ENCODE measurements around the gene NRIP2. TPM values are rescaled to one million over a fixed set of nuclear protein-coding genes. Genes with fewer than 3 reads are reported as not detected.

NRIP2 gene
- total and polyA plus RNA-seq, 10 of the 15 experiments (the other 5 are each of a cell fraction or from before 2014, with no cell fraction given) = 0.04 to 0.83 (median 0.42) TPM; not detected in 7

DNA sequence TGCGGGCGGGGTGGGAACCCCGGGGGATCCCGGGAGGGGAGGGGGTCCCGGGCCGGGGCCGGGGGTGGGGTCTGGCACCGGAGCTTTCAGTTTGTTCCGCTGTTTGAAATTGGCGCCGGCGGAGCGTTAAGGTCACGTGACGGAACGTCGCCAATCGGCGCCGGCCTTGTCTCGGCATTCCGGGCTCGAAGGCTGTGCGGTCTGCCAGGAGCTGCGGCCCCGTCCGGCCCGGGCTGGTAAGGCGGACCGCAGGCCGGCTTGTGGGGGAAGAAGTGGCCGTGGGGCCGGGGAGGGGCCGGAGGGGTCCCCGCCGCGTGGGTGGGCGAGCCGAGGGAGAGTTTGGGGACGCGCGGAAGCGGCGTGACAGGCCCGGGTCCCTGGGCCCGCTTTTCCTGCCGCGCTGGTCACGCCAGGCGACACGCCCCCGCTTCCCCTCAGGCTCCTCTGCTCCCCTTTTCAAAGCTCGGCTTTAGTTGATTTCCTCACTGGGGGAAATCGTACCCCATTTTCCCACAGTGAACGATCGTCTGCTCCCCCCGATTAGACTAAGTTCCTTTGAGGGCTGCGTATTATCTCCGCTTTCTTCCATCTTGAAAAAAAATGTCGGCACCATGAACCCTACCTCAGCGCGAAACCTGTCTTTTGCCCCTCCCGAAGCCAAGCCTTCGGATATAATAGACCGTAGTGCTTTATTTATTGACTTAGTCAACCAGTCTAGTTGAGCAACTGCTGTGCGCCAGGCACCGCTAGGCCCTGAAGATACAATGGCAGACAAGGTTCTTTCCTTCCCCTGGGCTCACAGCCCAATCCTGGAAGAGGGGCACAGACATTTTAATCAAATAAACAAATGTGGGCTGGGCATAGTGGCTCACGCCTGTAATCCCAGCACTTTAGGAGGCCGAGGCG, 42.5 kb upstream of the NRIP2 start, which contains the start of the genes FOXM1 and RHNO1 (continued):
- no peak for TF ChIP-seq JUND (IDR thresholded peaks at IDR 0.05; ENCODE audit: low read depth, low read length)
- TF ChIP-seq TAF1 (IDR thresholded peaks at IDR 0.05; ENCODE audit: borderline replicate concordance, low read depth, low read length) = peak; percentile 78
- TF ChIP-seq NR2C1 (IDR thresholded peaks at IDR 0.05) = 0 out of 2 replicates have a peak, but pooled peaks have one; percentile 9
- TF ChIP-seq, protein P1, sequence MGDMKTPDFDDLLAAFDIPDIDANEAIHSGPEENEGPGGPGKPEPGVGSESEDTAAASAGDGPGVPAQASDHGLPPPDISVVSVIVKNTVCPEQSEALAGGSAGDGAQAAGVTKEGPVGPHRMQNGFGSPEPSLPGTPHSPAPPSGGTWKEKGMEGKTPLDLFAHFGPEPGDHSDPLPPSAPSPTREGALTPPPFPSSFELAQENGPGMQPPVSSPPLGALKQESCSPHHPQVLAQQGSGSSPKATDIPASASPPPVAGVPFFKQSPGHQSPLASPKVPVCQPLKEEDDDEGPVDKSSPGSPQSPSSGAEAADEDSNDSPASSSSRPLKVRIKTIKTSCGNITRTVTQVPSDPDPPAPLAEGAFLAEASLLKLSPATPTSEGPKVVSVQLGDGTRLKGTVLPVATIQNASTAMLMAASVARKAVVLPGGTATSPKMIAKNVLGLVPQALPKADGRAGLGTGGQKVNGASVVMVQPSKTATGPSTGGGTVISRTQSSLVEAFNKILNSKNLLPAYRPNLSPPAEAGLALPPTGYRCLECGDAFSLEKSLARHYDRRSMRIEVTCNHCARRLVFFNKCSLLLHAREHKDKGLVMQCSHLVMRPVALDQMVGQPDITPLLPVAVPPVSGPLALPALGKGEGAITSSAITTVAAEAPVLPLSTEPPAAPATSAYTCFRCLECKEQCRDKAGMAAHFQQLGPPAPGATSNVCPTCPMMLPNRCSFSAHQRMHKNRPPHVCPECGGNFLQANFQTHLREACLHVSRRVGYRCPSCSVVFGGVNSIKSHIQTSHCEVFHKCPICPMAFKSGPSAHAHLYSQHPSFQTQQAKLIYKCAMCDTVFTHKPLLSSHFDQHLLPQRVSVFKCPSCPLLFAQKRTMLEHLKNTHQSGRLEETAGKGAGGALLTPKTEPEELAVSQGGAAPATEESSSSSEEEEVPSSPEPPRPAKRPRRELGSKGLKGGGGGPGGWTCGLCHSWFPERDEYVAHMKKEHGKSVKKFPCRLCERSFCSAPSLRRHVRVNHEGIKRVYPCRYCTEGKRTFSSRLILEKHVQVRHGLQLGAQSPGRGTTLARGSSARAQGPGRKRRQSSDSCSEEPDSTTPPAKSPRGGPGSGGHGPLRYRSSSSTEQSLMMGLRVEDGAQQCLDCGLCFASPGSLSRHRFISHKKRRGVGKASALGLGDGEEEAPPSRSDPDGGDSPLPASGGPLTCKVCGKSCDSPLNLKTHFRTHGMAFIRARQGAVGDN (IDR thresholded peaks at IDR 0.05) = peak; percentile 28; the same call in 1 of the 2 replicates
- no peak for TF ChIP-seq SUPT20H (IDR thresholded peaks at IDR 0.05; ENCODE audit: borderline replicate concordance, control insufficient read depth, low read depth, low read length)
- TF ChIP-seq, protein P2, sequence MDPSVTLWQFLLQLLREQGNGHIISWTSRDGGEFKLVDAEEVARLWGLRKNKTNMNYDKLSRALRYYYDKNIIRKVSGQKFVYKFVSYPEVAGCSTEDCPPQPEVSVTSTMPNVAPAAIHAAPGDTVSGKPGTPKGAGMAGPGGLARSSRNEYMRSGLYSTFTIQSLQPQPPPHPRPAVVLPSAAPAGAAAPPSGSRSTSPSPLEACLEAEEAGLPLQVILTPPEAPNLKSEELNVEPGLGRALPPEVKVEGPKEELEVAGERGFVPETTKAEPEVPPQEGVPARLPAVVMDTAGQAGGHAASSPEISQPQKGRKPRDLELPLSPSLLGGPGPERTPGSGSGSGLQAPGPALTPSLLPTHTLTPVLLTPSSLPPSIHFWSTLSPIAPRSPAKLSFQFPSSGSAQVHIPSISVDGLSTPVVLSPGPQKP (IDR thresholded peaks at IDR 0.05; ENCODE audit: low read depth, low read length) = no peak
- peak; percentile 66 for TF ChIP-seq BACH1 (IDR thresholded peaks at IDR 0.05; ENCODE audit: borderline replicate concordance)
- no peak; the same call in 2 of the 3 replicates for TF ChIP-seq POU2F2 (IDR thresholded peaks at IDR 0.05; ENCODE audit: borderline replicate concordance, low read depth, low read length)
- no peak for TF ChIP-seq STAT1 (conservative IDR thresholded peaks at IDR 0.05)
- no peak for TF ChIP-seq NR2C2 (IDR thresholded peaks at IDR 0.05; ENCODE audit: borderline replicate concordance, control insufficient read depth, insufficient read length, low read depth)
- TF ChIP-seq ZNF207 (IDR thresholded peaks at IDR 0.05; ENCODE audit: borderline replicate concordance) = peak; percentile 68; the same call in 1 of the 2 replicates
- TF ChIP-seq FOS (IDR thresholded peaks at IDR 0.05; ENCODE audit: borderline replicate concordance, extremely low read depth, insufficient read length) = no peak
- peak; percentile 55; the same call in 1 of the 2 replicates for TF ChIP-seq PAX5 (IDR thresholded peaks at IDR 0.05; ENCODE audit: borderline replicate concordance, low read depth, low read length)
- TF ChIP-seq, protein P3, sequence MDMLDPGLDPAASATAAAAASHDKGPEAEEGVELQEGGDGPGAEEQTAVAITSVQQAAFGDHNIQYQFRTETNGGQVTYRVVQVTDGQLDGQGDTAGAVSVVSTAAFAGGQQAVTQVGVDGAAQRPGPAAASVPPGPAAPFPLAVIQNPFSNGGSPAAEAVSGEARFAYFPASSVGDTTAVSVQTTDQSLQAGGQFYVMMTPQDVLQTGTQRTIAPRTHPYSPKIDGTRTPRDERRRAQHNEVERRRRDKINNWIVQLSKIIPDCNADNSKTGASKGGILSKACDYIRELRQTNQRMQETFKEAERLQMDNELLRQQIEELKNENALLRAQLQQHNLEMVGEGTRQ (IDR thresholded peaks at IDR 0.05; ENCODE audit: borderline replicate concordance, low read depth, low read length) = peak; percentile 89
- 0 out of 2 replicates have a peak, but pooled peaks have one; percentile 21 for TF ChIP-seq NFYB (IDR thresholded peaks at IDR 0.05; ENCODE audit: insufficient read depth, low read depth, low read length)
- TF ChIP-seq NFIC (IDR thresholded peaks at IDR 0.05; ENCODE audit: low read depth, low read length) = no peak; the same call in 1 of the 2 replicates
- no peak for TF ChIP-seq KDM1A (IDR thresholded peaks at IDR 0.05; ENCODE audit: borderline replicate concordance)
- TF ChIP-seq, protein P4, sequence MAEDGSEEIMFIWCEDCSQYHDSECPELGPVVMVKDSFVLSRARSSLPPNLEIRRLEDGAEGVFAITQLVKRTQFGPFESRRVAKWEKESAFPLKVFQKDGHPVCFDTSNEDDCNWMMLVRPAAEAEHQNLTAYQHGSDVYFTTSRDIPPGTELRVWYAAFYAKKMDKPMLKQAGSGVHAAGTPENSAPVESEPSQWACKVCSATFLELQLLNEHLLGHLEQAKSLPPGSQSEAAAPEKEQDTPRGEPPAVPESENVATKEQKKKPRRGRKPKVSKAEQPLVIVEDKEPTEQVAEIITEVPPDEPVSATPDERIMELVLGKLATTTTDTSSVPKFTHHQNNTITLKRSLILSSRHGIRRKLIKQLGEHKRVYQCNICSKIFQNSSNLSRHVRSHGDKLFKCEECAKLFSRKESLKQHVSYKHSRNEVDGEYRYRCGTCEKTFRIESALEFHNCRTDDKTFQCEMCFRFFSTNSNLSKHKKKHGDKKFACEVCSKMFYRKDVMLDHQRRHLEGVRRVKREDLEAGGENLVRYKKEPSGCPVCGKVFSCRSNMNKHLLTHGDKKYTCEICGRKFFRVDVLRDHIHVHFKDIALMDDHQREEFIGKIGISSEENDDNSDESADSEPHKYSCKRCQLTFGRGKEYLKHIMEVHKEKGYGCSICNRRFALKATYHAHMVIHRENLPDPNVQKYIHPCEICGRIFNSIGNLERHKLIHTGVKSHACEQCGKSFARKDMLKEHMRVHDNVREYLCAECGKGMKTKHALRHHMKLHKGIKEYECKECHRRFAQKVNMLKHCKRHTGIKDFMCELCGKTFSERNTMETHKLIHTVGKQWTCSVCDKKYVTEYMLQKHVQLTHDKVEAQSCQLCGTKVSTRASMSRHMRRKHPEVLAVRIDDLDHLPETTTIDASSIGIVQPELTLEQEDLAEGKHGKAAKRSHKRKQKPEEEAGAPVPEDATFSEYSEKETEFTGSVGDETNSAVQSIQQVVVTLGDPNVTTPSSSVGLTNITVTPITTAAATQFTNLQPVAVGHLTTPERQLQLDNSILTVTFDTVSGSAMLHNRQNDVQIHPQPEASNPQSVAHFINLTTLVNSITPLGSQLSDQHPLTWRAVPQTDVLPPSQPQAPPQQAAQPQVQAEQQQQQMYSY (CRISPR knock-in tag; IDR thresholded peaks at IDR 0.05) = peak; percentile 82
